ENCODE measurements around the gene OR11A1.

- TF ChIP-seq GATA2 (IDR thresholded peaks at IDR 0.05; ENCODE audit: low read depth, low read length) (no peak), GATA3 (IDR thresholded peaks at IDR 0.05; ENCODE audit: low read depth, low read length) (no peak)
Observed at GRCh38 chr6:29439006-29439405, 17.9 kb downstream of the OR11A1 start, which contains the start of gene OR10C1.

Measured in SH-SY5Y (cell line).